ENCODE data around the gene COL4A2.

DNA sequence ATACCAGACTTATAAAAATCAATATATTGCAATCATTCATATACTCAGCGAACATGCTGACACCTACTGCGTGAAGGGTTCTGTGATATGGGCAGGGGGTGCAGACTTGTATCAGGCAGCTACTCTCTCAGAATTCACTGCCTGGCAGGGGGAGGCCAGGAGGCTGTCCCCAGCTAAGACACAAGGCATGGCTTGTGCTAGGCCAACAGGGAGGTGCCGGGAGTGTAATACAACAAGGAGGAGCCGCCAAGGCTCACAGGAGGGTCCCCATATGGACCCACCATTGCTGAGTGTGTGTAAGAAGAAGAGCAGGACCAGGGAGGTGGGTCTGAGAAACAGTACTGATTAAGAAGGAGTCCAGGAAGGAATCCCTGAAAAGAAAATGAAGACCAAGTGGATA, 97.2 kb downstream of the COL4A2 start:
- TF ChIP-seq, protein P1, sequence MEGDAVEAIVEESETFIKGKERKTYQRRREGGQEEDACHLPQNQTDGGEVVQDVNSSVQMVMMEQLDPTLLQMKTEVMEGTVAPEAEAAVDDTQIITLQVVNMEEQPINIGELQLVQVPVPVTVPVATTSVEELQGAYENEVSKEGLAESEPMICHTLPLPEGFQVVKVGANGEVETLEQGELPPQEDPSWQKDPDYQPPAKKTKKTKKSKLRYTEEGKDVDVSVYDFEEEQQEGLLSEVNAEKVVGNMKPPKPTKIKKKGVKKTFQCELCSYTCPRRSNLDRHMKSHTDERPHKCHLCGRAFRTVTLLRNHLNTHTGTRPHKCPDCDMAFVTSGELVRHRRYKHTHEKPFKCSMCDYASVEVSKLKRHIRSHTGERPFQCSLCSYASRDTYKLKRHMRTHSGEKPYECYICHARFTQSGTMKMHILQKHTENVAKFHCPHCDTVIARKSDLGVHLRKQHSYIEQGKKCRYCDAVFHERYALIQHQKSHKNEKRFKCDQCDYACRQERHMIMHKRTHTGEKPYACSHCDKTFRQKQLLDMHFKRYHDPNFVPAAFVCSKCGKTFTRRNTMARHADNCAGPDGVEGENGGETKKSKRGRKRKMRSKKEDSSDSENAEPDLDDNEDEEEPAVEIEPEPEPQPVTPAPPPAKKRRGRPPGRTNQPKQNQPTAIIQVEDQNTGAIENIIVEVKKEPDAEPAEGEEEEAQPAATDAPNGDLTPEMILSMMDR (IDR thresholded peaks at IDR 0.05), result no peak
- TF ChIP-seq POLR2A (IDR thresholded peaks at IDR 0.05), result no peak
